BE2C (cell line): ENCODE results near the gene GSE1.

Experiments
- DNase-seq: peaks from one replicate; pipeline ENCODE4 v3.0.0-alpha.2; 2020
- H3K27me3 ChIP-seq: fragments of 250-450 bp; sonication (Bioruptor Pico); 2 replicates; pipeline ENCODE4 v1.5.1; 2020; ENCODE audit warnings: mild to moderate bottlenecking
- H3K36me3 ChIP-seq: fragments of 250-450 bp; sonication (Bioruptor Pico); 2 replicates; pipeline ENCODE4 v1.5.1; 2020; ENCODE audit warnings: mild to moderate bottlenecking
- H3K4me1 ChIP-seq: fragments of 250-450 bp; sonication (Bioruptor Pico); 2 replicates; pipeline ENCODE4 v1.5.1; 2020
- H3K4me3 ChIP-seq: 2 replicates; pipeline ENCODE4 v1.5.1; 2011; ENCODE audit warnings: low read depth, low read length
- H3K9me3 ChIP-seq: fragments of 250-450 bp; sonication (Bioruptor Pico); 2 replicates; pipeline ENCODE4 v1.5.1; 2020
- TF ChIP-seq, protein P1 (sequence below): IDR thresholded peaks from 2 replicates; pipeline ENCODE4 v1.5.1; 2012; ENCODE audit warnings: mild to moderate bottlenecking, low read depth, low read length

The GSE1 gene

DNA sequence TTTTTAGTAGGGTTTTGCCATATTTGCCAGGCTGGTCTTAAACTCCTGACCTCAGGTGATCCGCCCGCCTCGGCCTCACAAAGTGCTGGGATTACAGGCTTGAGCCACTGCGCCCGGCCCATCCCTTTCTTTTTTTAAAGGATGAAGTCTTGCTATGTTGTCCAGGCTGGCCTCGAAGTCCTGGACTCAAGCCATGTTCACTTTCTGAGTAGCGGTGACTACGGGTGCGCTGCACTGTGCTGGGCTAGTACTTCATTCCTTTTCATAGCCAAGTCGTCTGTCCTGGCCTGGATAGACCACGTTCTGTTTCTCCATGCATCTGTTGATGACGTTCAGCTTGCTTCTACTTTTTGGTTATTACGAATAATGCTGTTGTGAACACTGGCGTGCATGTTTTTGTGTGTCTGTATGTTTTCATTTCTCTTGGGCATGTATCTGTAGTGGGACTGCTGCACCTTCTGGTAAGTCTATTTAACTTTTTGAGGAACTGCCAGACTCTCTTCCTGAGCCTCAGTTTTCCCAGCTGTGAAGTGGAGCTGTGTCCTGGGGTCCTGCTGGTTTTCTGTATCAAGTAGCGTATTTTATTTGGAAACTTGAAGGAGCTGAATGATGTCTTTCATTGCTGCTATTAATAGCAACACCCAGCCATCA lies 40.0 kb upstream of the GSE1 start:
- Histone ChIP-seq H3K9me3 (no peaks in the 10 kb centered on the region), H3K36me3 (no peaks in the 10 kb centered on the region), H3K4me3 (no peak overlapping the region), H3K27me3 (no peaks in the 10 kb centered on the region), H3K4me1 (peaks cover 35% of the 10 kb centered on the region)
- TF ChIP-seq, protein P1, sequence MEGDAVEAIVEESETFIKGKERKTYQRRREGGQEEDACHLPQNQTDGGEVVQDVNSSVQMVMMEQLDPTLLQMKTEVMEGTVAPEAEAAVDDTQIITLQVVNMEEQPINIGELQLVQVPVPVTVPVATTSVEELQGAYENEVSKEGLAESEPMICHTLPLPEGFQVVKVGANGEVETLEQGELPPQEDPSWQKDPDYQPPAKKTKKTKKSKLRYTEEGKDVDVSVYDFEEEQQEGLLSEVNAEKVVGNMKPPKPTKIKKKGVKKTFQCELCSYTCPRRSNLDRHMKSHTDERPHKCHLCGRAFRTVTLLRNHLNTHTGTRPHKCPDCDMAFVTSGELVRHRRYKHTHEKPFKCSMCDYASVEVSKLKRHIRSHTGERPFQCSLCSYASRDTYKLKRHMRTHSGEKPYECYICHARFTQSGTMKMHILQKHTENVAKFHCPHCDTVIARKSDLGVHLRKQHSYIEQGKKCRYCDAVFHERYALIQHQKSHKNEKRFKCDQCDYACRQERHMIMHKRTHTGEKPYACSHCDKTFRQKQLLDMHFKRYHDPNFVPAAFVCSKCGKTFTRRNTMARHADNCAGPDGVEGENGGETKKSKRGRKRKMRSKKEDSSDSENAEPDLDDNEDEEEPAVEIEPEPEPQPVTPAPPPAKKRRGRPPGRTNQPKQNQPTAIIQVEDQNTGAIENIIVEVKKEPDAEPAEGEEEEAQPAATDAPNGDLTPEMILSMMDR, result no peak
- no peak for DNase-seq

DNA sequence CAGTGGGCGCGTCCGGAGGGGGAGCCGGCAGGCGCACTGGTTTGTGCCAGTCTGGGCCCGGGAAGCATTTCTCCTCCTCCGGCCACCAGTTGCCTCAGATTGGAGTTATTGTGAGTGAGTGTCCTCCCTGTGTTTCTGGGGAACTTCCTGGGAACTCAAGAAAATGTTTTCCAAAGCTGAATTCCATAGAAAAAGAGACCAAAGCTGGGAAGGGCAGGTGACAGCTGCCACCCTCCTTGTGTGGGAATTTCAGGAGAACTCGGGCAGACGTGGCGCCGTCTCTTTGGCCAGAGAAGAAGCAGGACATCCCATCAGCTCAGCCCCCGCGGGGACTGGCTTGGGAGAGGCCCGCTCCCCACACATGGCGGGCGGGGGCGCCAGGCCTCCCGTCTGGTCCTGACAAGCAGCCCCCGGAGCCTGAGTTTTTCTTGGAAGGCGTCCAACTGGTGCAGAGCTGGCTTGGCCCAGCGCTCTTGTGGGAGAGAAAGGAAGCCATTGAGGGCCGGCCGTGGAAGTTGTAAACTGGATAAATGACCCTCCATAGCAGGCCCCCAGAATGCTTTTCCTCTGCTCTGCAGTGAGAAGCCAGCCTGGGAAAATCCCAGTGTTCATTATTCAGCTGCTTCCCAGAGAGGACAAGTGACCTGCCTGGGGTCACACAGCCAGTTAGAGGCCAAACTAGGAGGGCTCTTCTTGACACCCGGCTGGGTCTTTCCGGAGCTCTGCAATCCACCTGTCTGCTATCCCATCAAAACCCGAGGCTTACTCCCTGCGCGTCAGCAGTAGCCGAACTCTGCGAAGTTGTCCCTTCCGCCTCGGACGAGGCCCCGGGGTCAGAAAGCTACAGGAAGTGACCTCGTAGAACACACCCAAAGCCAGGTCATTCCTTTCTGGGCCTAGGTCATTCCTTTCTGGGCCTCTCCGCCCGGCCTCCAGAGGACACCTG lies 39.2 kb upstream of the GSE1 start:
- no peaks in the 10 kb centered on the region for H3K36me3 ChIP-seq
- DNase-seq, result peak; percentile 96
- H3K4me1 ChIP-seq, result peaks cover 36% of the 10 kb centered on the region

DNA sequence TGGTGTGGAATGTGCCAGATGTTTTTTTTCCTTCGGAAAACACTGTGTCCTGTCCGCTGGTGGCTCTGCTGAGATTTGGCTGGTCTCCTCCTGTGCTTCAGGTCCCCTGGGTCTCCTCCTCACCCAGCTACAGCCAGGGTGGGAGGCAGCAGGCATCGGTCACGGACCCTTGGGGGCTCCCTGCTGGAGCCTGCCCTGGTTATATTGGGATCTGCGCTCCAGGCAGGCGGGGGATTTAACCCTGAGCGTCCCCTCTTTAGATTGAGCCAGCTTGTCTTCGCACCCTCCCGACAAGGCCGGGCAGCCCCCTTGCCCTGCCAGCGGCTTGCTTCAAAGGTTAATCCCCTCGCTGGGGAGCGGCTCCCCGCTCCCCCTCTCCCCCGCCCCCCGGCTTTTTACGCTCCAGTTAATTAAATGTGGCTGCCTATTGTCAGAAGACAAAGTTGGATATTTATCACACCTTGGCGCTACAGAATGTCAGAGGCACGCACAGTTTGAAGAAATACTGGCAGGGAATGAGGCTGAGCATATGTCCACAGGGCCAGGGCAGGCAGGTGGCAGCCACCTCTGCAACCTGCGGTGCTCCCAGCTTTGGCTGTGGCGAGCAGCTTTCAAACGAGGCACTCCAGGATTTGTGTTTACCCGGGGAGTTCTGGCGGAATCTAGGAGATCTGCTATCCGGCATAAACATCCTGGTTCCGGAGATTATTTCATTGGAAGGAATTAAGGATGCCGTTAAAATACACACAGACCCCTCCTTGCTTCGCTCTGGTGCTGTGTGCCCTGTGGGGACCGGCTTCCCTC lies 38.2 kb upstream of the GSE1 start:
- TF ChIP-seq, protein P1, result no peak
- Histone ChIP-seq H3K4me3 (peak overlapping the region; percentile 34), H3K36me3 (no peaks in the 10 kb centered on the region), H3K27me3 (no peaks in the 10 kb centered on the region), H3K9me3 (no peaks in the 10 kb centered on the region), H3K4me1 (peaks cover 45% of the 10 kb centered on the region)
- no peak for DNase-seq

More for the DNA sequence above, 39.2 kb upstream of the GSE1 start:
- H3K4me3 ChIP-seq, result peak overlapping the region; percentile 34
- no peaks in the 10 kb centered on the region for H3K27me3 ChIP-seq
- TF ChIP-seq, protein P1, result no peak
- H3K9me3 ChIP-seq, result no peaks in the 10 kb centered on the region

DNA sequence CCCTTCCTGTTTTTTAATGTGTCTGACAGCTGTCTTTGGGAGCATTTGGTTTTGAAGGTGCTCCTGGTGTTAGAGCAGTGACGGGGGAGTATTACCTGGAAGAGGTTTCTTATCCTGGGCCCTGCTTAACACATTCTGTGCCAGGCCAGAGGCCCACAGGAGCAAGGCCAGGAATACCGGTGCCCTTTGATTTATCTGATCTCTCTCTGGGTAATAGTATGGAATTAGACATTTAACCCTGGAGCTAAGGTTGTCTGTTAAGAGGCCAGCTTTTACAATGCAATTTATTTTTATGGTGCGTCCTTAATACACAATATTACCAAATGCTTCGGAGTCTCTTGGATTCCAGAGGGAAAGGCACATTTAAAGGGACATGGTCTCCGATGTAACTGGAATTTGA lies 37.2 kb upstream of the GSE1 start:
- H3K27me3 ChIP-seq, result no peaks in the 10 kb centered on the region
- no peaks in the 10 kb centered on the region for H3K36me3 ChIP-seq
- TF ChIP-seq, protein P1, result no peak
- peaks cover 46% of the 10 kb centered on the region for H3K4me1 ChIP-seq
- H3K4me3 ChIP-seq, result no peak overlapping the region
- no peak for DNase-seq
- no peaks in the 10 kb centered on the region for H3K9me3 ChIP-seq

DNA sequence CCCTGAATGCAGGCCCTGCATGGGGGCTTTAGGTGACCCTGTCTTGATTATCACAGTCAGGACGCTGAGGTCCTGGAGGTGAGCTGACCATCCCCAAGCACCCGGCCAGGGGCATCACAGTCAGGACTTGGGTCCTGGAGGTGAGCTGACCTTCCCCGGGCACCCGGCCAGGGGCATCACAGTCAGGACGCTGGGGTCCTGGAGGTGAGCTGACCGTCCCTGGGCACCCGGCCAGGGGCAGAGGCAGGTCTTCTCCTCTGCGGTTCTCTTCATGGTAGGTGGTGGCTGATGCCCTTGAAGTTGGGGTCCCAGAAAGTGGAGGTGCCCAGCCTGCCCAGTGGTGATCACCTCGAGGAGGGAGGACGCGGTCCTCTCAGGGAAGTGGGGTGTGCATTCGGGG lies 36.2 kb upstream of the GSE1 start:
- Histone ChIP-seq H3K27me3 (no peaks in the 10 kb centered on the region), H3K4me1 (peaks cover 54% of the 10 kb centered on the region), H3K36me3 (no peaks in the 10 kb centered on the region), H3K9me3 (no peaks in the 10 kb centered on the region), H3K4me3 (no peak overlapping the region)
- TF ChIP-seq, protein P1, result no peak
- no peak for DNase-seq
